HEK293T (cell line): ENCODE results near the gene B4GALT5.

Experiments
- ARNT ChIP-seq: fragments of 450-650 bp; IDR thresholded peaks from 2 replicates; pipeline ENCODE4 v1.6.1; 2017; ENCODE audit warnings: mild to moderate bottlenecking
- ELF4 ChIP-seq: fragments of 450-650 bp; IDR thresholded peaks from 2 replicates; pipeline ENCODE4 v1.6.1; 2017; ENCODE audit warnings: antibody characterized with exemption
- FOXA1 ChIP-seq: fragments of 450-650 bp; IDR thresholded peaks from 2 replicates; pipeline ENCODE4 v1.6.1; 2016; ENCODE audit warnings: mild to moderate bottlenecking
- FOXM1 ChIP-seq: fragments of 450-650 bp; IDR thresholded peaks from 2 replicates; pipeline ENCODE4 v1.6.1; 2017; ENCODE audit warnings: mild to moderate bottlenecking, borderline replicate concordance
- NFRKB ChIP-seq: fragments of 450-650 bp; IDR thresholded peaks from 2 replicates; pipeline ENCODE4 v1.6.1; 2016; ENCODE audit warnings: mild to moderate bottlenecking, moderate library complexity
- TARDBP ChIP-seq: fragments of 450-650 bp; IDR thresholded peaks from 2 replicates; pipeline ENCODE4 v1.6.1; 2016
- ZNF384 ChIP-seq: fragments of 450-650 bp; IDR thresholded peaks from 2 replicates; pipeline ENCODE4 v1.6.1; 2016

- TF ChIP-seq TARDBP = no peak
- no peak for TF ChIP-seq ARNT
- TF ChIP-seq FOXM1 = no peak
- TF ChIP-seq ZNF384 = no peak
- no peak for TF ChIP-seq ELF4
- no peak for TF ChIP-seq NFRKB
- TF ChIP-seq FOXA1 = no peak
Observed at GRCh38 chr20:49757597-49757996, 43.9 kb upstream of the B4GALT5 start.
